Kidney glomerular epithelial cell (primary cell): Measurements from ENCODE around the gene SMARCA2.

Experiments used
- DNase-seq: peaks from one replicate; lab custom pipeline; 2025; lab: John Stamatoyannopoulos, UW

SMARCA2 gene

GRCh38 chr9:2215921-2216441 is 200.8 kb downstream of the SMARCA2 start:
- DNase-seq, result no peak

- DNase-seq, result no peak
These were observed 201.4 kb downstream of the SMARCA2 start for GRCh38 chr9:2216591-2216990.

GRCh38 chr9:2217540-2217939 is 202.4 kb downstream of the SMARCA2 start:
- no peak for DNase-seq

- no peak for DNase-seq
These were observed 204.9 kb downstream of the SMARCA2 start for GRCh38 chr9:2220036-2220435.

- DNase-seq, result peak; percentile 13
These were observed 212.2 kb downstream of the SMARCA2 start for GRCh38 chr9:2227144-2227867.

GRCh38 chr9:2228132-2228531 is 213.0 kb downstream of the SMARCA2 start:
- no peak for DNase-seq

GRCh38 chr9:2228641-2229040 is 213.5 kb downstream of the SMARCA2 start:
- DNase-seq, result no peak

- DNase-seq, result no peak
These were observed 214.1 kb downstream of the SMARCA2 start for GRCh38 chr9:2229109-2229721.

- no peak for DNase-seq
These were observed 215.2 kb downstream of the SMARCA2 start for GRCh38 chr9:2230362-2230761.

- no peak for DNase-seq
These were observed 216.0 kb downstream of the SMARCA2 start for GRCh38 chr9:2231101-2231500.

GRCh38 chr9:2231829-2232228 is 216.7 kb downstream of the SMARCA2 start:
- no peak for DNase-seq

GRCh38 chr9:2233274-2233673 is 218.1 kb downstream of the SMARCA2 start:
- no peak for DNase-seq

- peak; percentile 50 for DNase-seq
These were observed 219.3 kb downstream of the SMARCA2 start for GRCh38 chr9:2234371-2234893.

- no peak for DNase-seq
These were observed 220.5 kb downstream of the SMARCA2 start for GRCh38 chr9:2235623-2236022.

- peak; percentile 45 for DNase-seq
These were observed 221.7 kb downstream of the SMARCA2 start for GRCh38 chr9:2236850-2237249.

- DNase-seq, result no peak
These were observed 226.3 kb downstream of the SMARCA2 start for GRCh38 chr9:2241461-2241835.

- DNase-seq, result peak; percentile 85
These were observed 226.9 kb downstream of the SMARCA2 start for GRCh38 chr9:2241836-2242741.

- DNase-seq, result no peak
These were observed 227.7 kb downstream of the SMARCA2 start for GRCh38 chr9:2242831-2243330.
